SJCRH30 (cell line): Measurements from ENCODE around the gene ARL8B. TPM values are rescaled to one million over a fixed set of nuclear protein-coding genes. Genes with fewer than 3 reads are reported as not detected.
"Not testable (repeated sequence)": the region's sequence is repeated elsewhere in the genome, so short reads cannot be mapped to it uniquely, and the experiment has no call there.

Experiments
- DNase-seq, 2 experiments: peaks; one replicate each; pipeline ENCODE4 v3.0.0-alpha.2; 2015 to 2020
- H3K27ac ChIP-seq: fragments of 250-450 bp; sonication (Bioruptor Pico); 2 replicates; pipeline ENCODE4 v1.5.1; 2020; ENCODE audit warnings: mild to moderate bottlenecking, moderate library complexity
- H3K27me3 ChIP-seq: fragments of 250-450 bp; sonication (Bioruptor Pico); 2 replicates; pipeline ENCODE4 v1.5.1; 2020; ENCODE audit warnings: mild to moderate bottlenecking, moderate library complexity
- H3K36me3 ChIP-seq: fragments of 250-450 bp; sonication (Bioruptor Pico); 2 replicates; pipeline ENCODE4 v1.5.1; 2020; ENCODE audit warnings: mild to moderate bottlenecking, moderate library complexity
- H3K4me1 ChIP-seq: fragments of 250-450 bp; sonication (Bioruptor Pico); 2 replicates; pipeline ENCODE4 v1.5.1; 2020; ENCODE audit warnings: mild to moderate bottlenecking, moderate library complexity
- H3K4me3 ChIP-seq: fragments of 250-450 bp; sonication (Bioruptor Pico); 2 replicates; pipeline ENCODE4 v1.5.1; 2020; ENCODE audit warnings: mild to moderate bottlenecking, moderate library complexity
- H3K9me3 ChIP-seq: fragments of 250-450 bp; sonication (Bioruptor Pico); replicated peaks from 2 replicates; pipeline ENCODE4 v1.5.1; 2020; ENCODE audit warnings: mild to moderate bottlenecking, moderate library complexity
- total RNA-seq: library from RNA; depleted of rRNA; stranded (reverse); fragments of >200 nt; shearing (Covaris generic); gene quantifications from 2 replicates; pipeline ENCODE4 v1.2.3, GENCODE V29; 2014

The ARL8B gene
- total RNA-seq, 1 experiment from 2014 or later = 46.4 TPM

GRCh38 chr3:5181469-5182141 lies 59.5 kb downstream of the ARL8B start:
- Histone ChIP-seq H3K27ac (no peak overlapping the region), H3K9me3 (no peaks in the 10 kb centered on the region), H3K4me3 (no peak overlapping the region), H3K4me1 (no peaks in the 10 kb centered on the region), H3K27me3 (no peaks in the 10 kb centered on the region), H3K36me3 (peaks cover 9% of the 10 kb centered on the region)
- no peak for DNase-seq

- not testable (repeated sequence) for H3K36me3 ChIP-seq, H3K9me3 ChIP-seq, H3K27ac ChIP-seq, H3K4me1 ChIP-seq, H3K4me3 ChIP-seq, DNase-seq, H3K27me3 ChIP-seq
Observed at GRCh38 chr3:5183714-5184113, 61.6 kb downstream of the ARL8B start.

- no peaks in the 10 kb centered on the region for H3K4me1 ChIP-seq
- no peaks in the 10 kb centered on the region for H3K9me3 ChIP-seq
- no peak overlapping the region for H3K27ac ChIP-seq
- H3K36me3 ChIP-seq = peaks cover 2% of the 10 kb centered on the region
- no peaks in the 10 kb centered on the region for H3K27me3 ChIP-seq
- DNase-seq = no peak
- H3K4me3 ChIP-seq = no peak overlapping the region
Observed at GRCh38 chr3:5184499-5184898, 62.4 kb downstream of the ARL8B start.

GRCh38 chr3:5185093-5185673 lies 63.1 kb downstream of the ARL8B start:
- H3K4me3 ChIP-seq = no peak overlapping the region
- no peaks in the 10 kb centered on the region for H3K27me3 ChIP-seq
- no peaks in the 10 kb centered on the region for H3K9me3 ChIP-seq
- H3K36me3 ChIP-seq = peaks cover 2% of the 10 kb centered on the region; the same call in 1 of the 2 replicates
- no peak for DNase-seq
- no peaks in the 10 kb centered on the region for H3K4me1 ChIP-seq
- H3K27ac ChIP-seq = no peak overlapping the region

GRCh38 chr3:5186089-5186857 lies 64.2 kb downstream of the ARL8B start:
- Histone ChIP-seq H3K27ac (no peak overlapping the region), H3K4me1 (no peaks in the 10 kb centered on the region), H3K36me3 (peaks cover 2% of the 10 kb centered on the region; the same call in 1 of the 2 replicates), H3K9me3 (no peaks in the 10 kb centered on the region), H3K27me3 (no peaks in the 10 kb centered on the region), H3K4me3 (peak overlapping the region; percentile 96)
- DNase-seq = peak in 1 of 2 experiments; percentile 8

GRCh38 chr3:5186858-5187155 lies 64.7 kb downstream of the ARL8B start:
- Histone ChIP-seq H3K4me1 (no peaks in the 10 kb centered on the region), H3K27ac (peak overlapping the region; percentile 60), H3K4me3 (peak overlapping the region; percentile 96), H3K9me3 (no peaks in the 10 kb centered on the region), H3K36me3 (no peaks in the 10 kb centered on the region), H3K27me3 (no peaks in the 10 kb centered on the region)
- peak in 1 of 2 experiments; percentile 45 for DNase-seq

GRCh38 chr3:5187156-5187919 lies 65.2 kb downstream of the ARL8B start, which contains the start of gene EDEM1:
TSS of gene EDEM1 (plus strand) at chr3:5187707. CDS start at chr3:5187806, 99 bp downstream.
- H3K4me3 ChIP-seq = peak within 1 kb of the TSS; percentile 96
- H3K36me3 ChIP-seq = no peaks in the 10 kb centered on the region
- H3K4me1 ChIP-seq = no peaks in the 10 kb centered on the region
- DNase-seq = peak; percentile 91 to 93
- peak within 1 kb of the TSS; percentile 70 for H3K27ac ChIP-seq
- H3K27me3 ChIP-seq = no peaks in the 10 kb centered on the region
- H3K9me3 ChIP-seq = no peaks in the 10 kb centered on the region

- Histone ChIP-seq H3K4me3 (peak overlapping the region; percentile 96), H3K36me3 (no peaks in the 10 kb centered on the region), H3K9me3 (no peaks in the 10 kb centered on the region), H3K4me1 (no peaks in the 10 kb centered on the region), H3K27me3 (no peaks in the 10 kb centered on the region), H3K27ac (peak overlapping the region; percentile 70)
- DNase-seq = peak in 1 of 2 experiments; percentile 36
Observed at GRCh38 chr3:5187920-5188418, 65.9 kb downstream of the ARL8B start.

GRCh38 chr3:5188419-5189221 lies 66.5 kb downstream of the ARL8B start:
- H3K9me3 ChIP-seq = no peaks in the 10 kb centered on the region
- H3K4me1 ChIP-seq = no peaks in the 10 kb centered on the region
- peak overlapping the region; percentile 70; the same call in 1 of the 2 replicates for H3K27ac ChIP-seq
- H3K36me3 ChIP-seq = no peaks in the 10 kb centered on the region
- no peaks in the 10 kb centered on the region for H3K27me3 ChIP-seq
- peak overlapping the region; percentile 96 for H3K4me3 ChIP-seq
- DNase-seq = peak; percentile 7 to 45

- H3K9me3 ChIP-seq = no peaks in the 10 kb centered on the region
- H3K4me1 ChIP-seq = no peaks in the 10 kb centered on the region; the same call in 1 of the 2 replicates
- H3K27me3 ChIP-seq = no peaks in the 10 kb centered on the region
- no peak for DNase-seq
- H3K4me3 ChIP-seq = no peak overlapping the region
- H3K36me3 ChIP-seq = 0 out of 2 replicates have a peak, but pooled peaks cover 3% of the 10 kb centered on the region
- no peak overlapping the region for H3K27ac ChIP-seq
Observed at GRCh38 chr3:5190147-5190791, 68.2 kb downstream of the ARL8B start.

- H3K27ac ChIP-seq = no peak overlapping the region
- DNase-seq = no peak
- H3K27me3 ChIP-seq = no peaks in the 10 kb centered on the region
Observed at GRCh38 chr3:5191555-5192304, 69.6 kb downstream of the ARL8B start.

GRCh38 chr3:5192571-5193365 lies 70.7 kb downstream of the ARL8B start:
- DNase-seq = no peak
- Histone ChIP-seq H3K4me3 (no peak overlapping the region), H3K27me3 (no peaks in the 10 kb centered on the region), H3K9me3 (no peaks in the 10 kb centered on the region), H3K27ac (no peak overlapping the region), H3K36me3 (peaks cover 3% of the 10 kb centered on the region; the same call in 1 of the 2 replicates), H3K4me1 (no peaks in the 10 kb centered on the region; the same call in 1 of the 2 replicates)

More at GRCh38 chr3:5191555-5192304, 69.6 kb downstream of the ARL8B start:
- no peaks in the 10 kb centered on the region for H3K9me3 ChIP-seq
- no peak overlapping the region for H3K4me3 ChIP-seq
- 0 out of 2 replicates have a peak, but pooled peaks cover 3% of the 10 kb centered on the region for H3K36me3 ChIP-seq
- no peaks in the 10 kb centered on the region; the same call in 1 of the 2 replicates for H3K4me1 ChIP-seq
